Thyroid gland (tissue), 4 donors: ENCODE measurements around the gene FAM72A.
"Not testable (repeated sequence)": the region's sequence is repeated elsewhere in the genome, so short reads cannot be mapped to it uniquely, and the experiment has no call there.

ENCODE experiments used
- POLR2A ChIP-seq, 2 donors: fragments of 450-650 bp; IDR thresholded peaks; one replicate each; pipeline ENCODE4 v1.6.1; 2017; ENCODE audit warnings: antibody characterized with exemption in 2 of 2, mild to moderate bottlenecking in 2 of 2, moderate library complexity in 1 of 2
- TF ChIP-seq, protein P1 (sequence below), 6 experiments: fragments of 200-600 bp in 3 of 6; fragments of 450-650 bp in 3 of 6; sonication (generic) in 3 of 6; IDR thresholded peaks; one replicate each; pipeline ENCODE4 v1.5.1; 2016 to 2019; ENCODE audit warnings: antibody characterized with exemption in 6 of 6, mild to moderate bottlenecking in 2 of 6, inconsistent platforms in 1 of 6, moderate library complexity in 1 of 6

DNA sequence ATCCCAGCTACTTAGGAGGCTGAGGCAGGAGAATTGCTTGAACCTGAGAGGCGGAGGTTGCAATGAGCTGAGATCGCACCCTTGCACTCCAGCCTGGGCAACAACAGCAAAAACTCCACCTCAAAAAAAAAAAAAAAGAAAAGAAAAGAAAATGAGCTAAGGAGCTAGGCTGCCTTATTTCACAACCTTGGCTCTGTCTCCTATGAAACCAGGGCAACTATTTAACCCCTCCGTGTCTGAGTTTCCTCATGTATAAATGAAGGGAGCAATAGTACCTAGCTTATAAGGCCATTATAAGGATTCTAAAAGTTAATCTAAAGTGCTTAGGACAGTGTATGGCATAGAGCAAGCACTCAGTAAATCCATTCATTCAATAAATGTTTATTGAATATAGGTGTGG lies 32.8 kb downstream of the FAM72A start:
- TF ChIP-seq, protein P1, sequence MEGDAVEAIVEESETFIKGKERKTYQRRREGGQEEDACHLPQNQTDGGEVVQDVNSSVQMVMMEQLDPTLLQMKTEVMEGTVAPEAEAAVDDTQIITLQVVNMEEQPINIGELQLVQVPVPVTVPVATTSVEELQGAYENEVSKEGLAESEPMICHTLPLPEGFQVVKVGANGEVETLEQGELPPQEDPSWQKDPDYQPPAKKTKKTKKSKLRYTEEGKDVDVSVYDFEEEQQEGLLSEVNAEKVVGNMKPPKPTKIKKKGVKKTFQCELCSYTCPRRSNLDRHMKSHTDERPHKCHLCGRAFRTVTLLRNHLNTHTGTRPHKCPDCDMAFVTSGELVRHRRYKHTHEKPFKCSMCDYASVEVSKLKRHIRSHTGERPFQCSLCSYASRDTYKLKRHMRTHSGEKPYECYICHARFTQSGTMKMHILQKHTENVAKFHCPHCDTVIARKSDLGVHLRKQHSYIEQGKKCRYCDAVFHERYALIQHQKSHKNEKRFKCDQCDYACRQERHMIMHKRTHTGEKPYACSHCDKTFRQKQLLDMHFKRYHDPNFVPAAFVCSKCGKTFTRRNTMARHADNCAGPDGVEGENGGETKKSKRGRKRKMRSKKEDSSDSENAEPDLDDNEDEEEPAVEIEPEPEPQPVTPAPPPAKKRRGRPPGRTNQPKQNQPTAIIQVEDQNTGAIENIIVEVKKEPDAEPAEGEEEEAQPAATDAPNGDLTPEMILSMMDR (IDR thresholded peaks at IDR 0.05) = not testable (repeated sequence)
- not testable (repeated sequence) for TF ChIP-seq POLR2A (IDR thresholded peaks at IDR 0.05)
